ENCODE results near the gene HERC2.
"Not testable (repeated sequence)": the region's sequence is repeated elsewhere in the genome, so short reads cannot be mapped to it uniquely, and the experiment has no call there.

The HERC2 gene

DNA sequence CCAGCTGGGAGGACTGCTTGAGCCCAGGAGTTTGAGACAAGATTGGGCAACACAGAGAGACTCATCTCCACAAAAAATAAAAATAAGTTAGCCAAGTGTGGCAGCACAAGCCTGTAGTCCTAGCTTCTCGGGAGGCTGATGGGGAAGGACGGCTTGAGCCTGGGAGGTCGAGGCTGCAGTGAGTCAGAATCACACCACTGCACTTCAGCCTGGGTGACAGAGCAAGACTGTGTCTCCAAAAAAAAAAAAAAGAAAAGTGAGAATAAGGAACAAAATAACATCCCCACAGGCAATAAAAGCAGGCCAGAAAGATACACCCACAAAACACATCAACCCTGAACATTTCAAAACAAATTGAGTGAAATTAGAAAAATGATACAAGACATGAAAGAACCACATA lies 174.2 kb downstream of the HERC2 start:
- Histone ChIP-seq H2AFZ (ENCODE audit: low read depth, low read length) (no peak overlapping the region), H3K9me3 (ENCODE audit: low read length) (peaks cover 7% of the 10 kb centered on the region), H3K27me3 (ENCODE audit: insufficient read depth, low read length) (no peaks in the 10 kb centered on the region), H3K4me3 (ENCODE audit: low read length) (no peak overlapping the region), H3K36me3 (ENCODE audit: insufficient read depth, low read length) (peaks cover 47% of the 10 kb centered on the region), H3K4me1 (ENCODE audit: insufficient read depth, low read length) (no peaks in the 10 kb centered on the region)

DNA sequence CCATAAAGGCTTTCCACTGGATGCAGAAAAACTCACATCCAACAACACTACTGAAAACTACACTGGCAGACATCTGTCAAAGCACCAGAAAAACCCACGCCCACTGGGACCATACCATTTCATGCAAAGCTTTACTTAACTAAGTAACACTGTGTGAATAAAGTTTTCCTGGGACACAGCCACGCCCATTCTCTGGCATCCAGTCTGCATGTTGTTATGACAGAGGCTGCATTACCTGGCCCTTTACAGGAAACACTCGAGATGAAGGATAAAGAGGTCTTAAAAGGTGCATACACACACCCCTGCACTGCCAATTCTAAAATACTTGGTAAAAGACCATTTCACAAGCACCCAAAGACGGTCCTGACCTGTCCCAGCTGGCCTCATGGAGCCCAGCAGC lies 176.6 kb downstream of the HERC2 start:
- H3K36me3 ChIP-seq (ENCODE audit: insufficient read depth, low read length) = peaks cover 49% of the 10 kb centered on the region
- not testable (repeated sequence) for H3K27me3 ChIP-seq (ENCODE audit: insufficient read depth, low read length)

DNA sequence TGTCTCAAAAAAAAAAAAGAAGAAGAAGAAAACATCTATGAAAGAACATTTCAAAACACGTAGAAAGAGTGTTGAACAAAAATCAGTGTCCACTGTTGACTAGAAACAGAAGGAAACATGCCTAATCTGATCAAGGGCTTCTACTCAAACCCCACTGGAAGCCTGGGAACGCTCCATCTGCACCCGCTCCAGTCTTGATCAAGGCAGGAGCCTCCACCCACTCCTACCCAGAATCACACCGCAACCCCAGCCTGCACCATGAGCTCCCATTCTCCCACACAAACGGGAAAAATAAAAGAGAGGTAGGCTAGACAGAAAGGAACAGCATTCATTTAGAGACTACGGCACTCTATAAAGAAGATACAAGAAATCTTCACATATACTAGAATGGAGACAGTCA lies 181.9 kb downstream of the HERC2 start:
- no peak overlapping the region for H3K4me3 ChIP-seq (ENCODE audit: low read length)
- H3K27me3 ChIP-seq (ENCODE audit: insufficient read depth, low read length) = no peaks in the 10 kb centered on the region
- no peaks in the 10 kb centered on the region for H3K4me1 ChIP-seq (ENCODE audit: insufficient read depth, low read length)
- no peaks in the 10 kb centered on the region for H3K9me3 ChIP-seq (ENCODE audit: low read length)
- H2AFZ ChIP-seq (ENCODE audit: low read depth, low read length) = no peak overlapping the region
- peaks cover 52% of the 10 kb centered on the region for H3K36me3 ChIP-seq (ENCODE audit: insufficient read depth, low read length)

More for the DNA sequence above, 176.6 kb downstream of the HERC2 start:
- not testable (repeated sequence) for H3K4me3 ChIP-seq (ENCODE audit: low read length); H3K4me1 ChIP-seq (ENCODE audit: insufficient read depth, low read length); H3K9me3 ChIP-seq (ENCODE audit: low read length); H2AFZ ChIP-seq (ENCODE audit: low read depth, low read length)

- peaks cover 43% of the 10 kb centered on the region for H3K36me3 ChIP-seq (ENCODE audit: insufficient read depth, low read length)
Observed at GRCh38 chr15:28137408-28138039, 184.5 kb downstream of the HERC2 start.

GRCh38 chr15:28136236-28136904 lies 185.6 kb downstream of the HERC2 start:
- H3K27me3 ChIP-seq (ENCODE audit: insufficient read depth, low read length); H2AFZ ChIP-seq (ENCODE audit: low read depth, low read length); H3K4me1 ChIP-seq (ENCODE audit: insufficient read depth, low read length); H3K4me3 ChIP-seq (ENCODE audit: low read length); H3K9me3 ChIP-seq (ENCODE audit: low read length): not testable (repeated sequence)
- peaks cover 45% of the 10 kb centered on the region for H3K36me3 ChIP-seq (ENCODE audit: insufficient read depth, low read length)

More at GRCh38 chr15:28137408-28138039, 184.5 kb downstream of the HERC2 start:
- H3K4me3 ChIP-seq (ENCODE audit: low read length); H3K4me1 ChIP-seq (ENCODE audit: insufficient read depth, low read length); H2AFZ ChIP-seq (ENCODE audit: low read depth, low read length); H3K27me3 ChIP-seq (ENCODE audit: insufficient read depth, low read length); H3K9me3 ChIP-seq (ENCODE audit: low read length): not testable (repeated sequence)

DNA sequence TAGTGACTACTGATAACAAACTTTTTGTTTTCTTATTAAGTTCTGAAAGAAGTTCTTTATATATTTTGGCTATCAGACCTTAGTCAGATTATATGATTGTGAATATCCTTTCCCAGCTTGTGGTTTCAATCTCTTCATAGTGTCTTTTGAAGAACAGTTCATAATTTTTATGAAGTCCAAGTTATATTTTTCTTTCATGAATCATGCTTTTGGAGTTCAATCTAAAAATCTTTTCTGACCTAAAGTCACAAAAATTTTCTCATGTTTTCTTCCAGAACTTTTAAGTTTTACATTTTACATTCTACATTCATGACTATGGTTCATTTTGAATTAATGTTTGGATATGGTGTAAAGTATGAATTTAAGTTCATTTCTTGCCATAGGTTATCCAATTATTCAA lies 188.7 kb downstream of the HERC2 start:
- no peak overlapping the region for H3K4me3 ChIP-seq (ENCODE audit: low read length)

GRCh38 chr15:28132524-28133275 lies 189.3 kb downstream of the HERC2 start:
- Histone ChIP-seq H3K4me1 (ENCODE audit: insufficient read depth, low read length) (no peaks in the 10 kb centered on the region), H3K36me3 (ENCODE audit: insufficient read depth, low read length) (peaks cover 53% of the 10 kb centered on the region), H3K4me3 (ENCODE audit: low read length) (no peak overlapping the region), H2AFZ (ENCODE audit: low read depth, low read length) (no peak overlapping the region), H3K27me3 (ENCODE audit: insufficient read depth, low read length) (no peaks in the 10 kb centered on the region), H3K9me3 (ENCODE audit: low read length) (no peaks in the 10 kb centered on the region)

More for the DNA sequence above, 188.7 kb downstream of the HERC2 start:
- Histone ChIP-seq H3K9me3 (ENCODE audit: low read length) (no peaks in the 10 kb centered on the region), H3K4me1 (ENCODE audit: insufficient read depth, low read length) (no peaks in the 10 kb centered on the region), H2AFZ (ENCODE audit: low read depth, low read length) (no peak overlapping the region), H3K36me3 (ENCODE audit: insufficient read depth, low read length) (peaks cover 47% of the 10 kb centered on the region), H3K27me3 (ENCODE audit: insufficient read depth, low read length) (no peaks in the 10 kb centered on the region)

DNA sequence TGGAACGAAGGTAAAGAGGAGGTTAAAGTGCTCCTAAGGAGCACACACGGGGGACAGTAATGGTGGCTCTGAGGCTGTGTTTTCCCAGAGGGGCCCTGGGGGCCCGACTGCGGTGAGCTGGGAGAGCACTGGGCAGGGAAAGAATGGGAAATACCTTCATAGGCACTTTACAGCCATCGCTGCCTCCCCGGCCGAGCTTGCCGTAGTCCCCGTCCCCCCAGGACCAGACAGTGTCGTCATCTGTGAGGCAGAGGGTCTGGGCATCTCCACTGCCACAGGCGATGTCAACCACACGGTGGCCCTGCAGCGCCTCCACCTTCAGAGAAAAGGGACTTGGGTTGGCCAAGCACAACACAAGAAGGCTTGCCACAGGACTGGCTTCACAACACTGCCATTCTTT lies 190.0 kb downstream of the HERC2 start:
- H2AFZ ChIP-seq (ENCODE audit: low read depth, low read length) = no peak overlapping the region
- peaks cover 55% of the 10 kb centered on the region for H3K36me3 ChIP-seq (ENCODE audit: insufficient read depth, low read length)
- H3K9me3 ChIP-seq (ENCODE audit: low read length) = no peaks in the 10 kb centered on the region

GRCh38 chr15:28131400-28131799 lies 190.6 kb downstream of the HERC2 start:
- Histone ChIP-seq H3K36me3 (ENCODE audit: insufficient read depth, low read length) (peaks cover 55% of the 10 kb centered on the region), H3K9me3 (ENCODE audit: low read length) (no peaks in the 10 kb centered on the region), H2AFZ (ENCODE audit: low read depth, low read length) (no peak overlapping the region), H3K4me3 (ENCODE audit: low read length) (no peak overlapping the region), H3K4me1 (ENCODE audit: insufficient read depth, low read length) (no peaks in the 10 kb centered on the region), H3K27me3 (ENCODE audit: insufficient read depth, low read length) (no peaks in the 10 kb centered on the region)

More for the DNA sequence above, 190.0 kb downstream of the HERC2 start:
- H3K4me1 ChIP-seq (ENCODE audit: insufficient read depth, low read length) = no peaks in the 10 kb centered on the region
- H3K27me3 ChIP-seq (ENCODE audit: insufficient read depth, low read length) = no peaks in the 10 kb centered on the region
- no peak overlapping the region for H3K4me3 ChIP-seq (ENCODE audit: low read length)

DNA sequence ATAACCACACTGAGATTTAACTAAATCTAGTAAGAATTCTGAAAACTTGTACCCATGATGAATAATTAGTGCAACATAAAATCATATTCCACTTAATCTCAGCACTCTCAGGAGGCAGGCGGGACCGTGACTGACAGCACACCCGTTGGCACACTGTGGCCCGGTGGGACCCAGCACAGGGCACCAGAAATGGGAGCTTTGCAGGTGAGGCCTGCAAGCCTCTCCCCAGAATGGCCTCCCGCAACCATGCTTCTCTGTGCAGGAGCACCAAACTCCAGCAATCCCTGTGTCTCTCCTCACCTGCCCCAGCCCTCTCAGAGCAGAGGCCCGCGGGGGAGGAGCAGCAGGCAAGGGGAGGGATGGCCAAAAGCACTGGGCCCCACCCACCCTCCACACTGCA lies 191.3 kb downstream of the HERC2 start:
- H3K4me1 ChIP-seq (ENCODE audit: insufficient read depth, low read length) = no peaks in the 10 kb centered on the region
- H3K27me3 ChIP-seq (ENCODE audit: insufficient read depth, low read length) = no peaks in the 10 kb centered on the region
- no peak overlapping the region for H2AFZ ChIP-seq (ENCODE audit: low read depth, low read length)
- peaks cover 55% of the 10 kb centered on the region for H3K36me3 ChIP-seq (ENCODE audit: insufficient read depth, low read length)
- no peaks in the 10 kb centered on the region for H3K9me3 ChIP-seq (ENCODE audit: low read length)
- no peak overlapping the region for H3K4me3 ChIP-seq (ENCODE audit: low read length)

- Histone ChIP-seq H3K27me3 (ENCODE audit: insufficient read depth, low read length) (no peaks in the 10 kb centered on the region), H3K36me3 (ENCODE audit: insufficient read depth, low read length) (peaks cover 57% of the 10 kb centered on the region)
Observed at GRCh38 chr15:28129231-28129848, 192.6 kb downstream of the HERC2 start.

DNA sequence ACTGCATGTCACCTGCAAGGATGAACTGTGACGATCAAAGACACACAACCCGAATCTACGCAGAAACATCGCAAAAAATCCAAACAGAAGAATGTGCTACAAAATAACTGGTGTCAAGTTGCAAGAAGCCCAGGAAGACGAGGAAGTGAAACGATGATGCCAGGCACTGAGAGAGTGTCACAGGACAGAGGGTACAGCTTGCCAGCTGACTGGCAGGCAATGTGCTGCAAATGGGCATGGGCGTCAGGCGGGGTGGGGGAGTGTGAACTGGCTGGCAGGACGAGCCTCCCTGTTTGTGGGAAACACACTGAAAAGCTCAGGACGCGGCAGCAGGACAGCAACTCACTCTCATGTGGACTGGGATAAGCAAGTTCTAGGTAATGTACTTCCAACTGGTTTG lies 193.9 kb downstream of the HERC2 start:
- Histone ChIP-seq H3K4me1 (ENCODE audit: insufficient read depth, low read length) (no peaks in the 10 kb centered on the region), H2AFZ (ENCODE audit: low read depth, low read length) (no peak overlapping the region), H3K27me3 (ENCODE audit: insufficient read depth, low read length) (no peaks in the 10 kb centered on the region), H3K36me3 (ENCODE audit: insufficient read depth, low read length) (peaks cover 56% of the 10 kb centered on the region), H3K4me3 (ENCODE audit: low read length) (no peak overlapping the region), H3K9me3 (ENCODE audit: low read length) (no peaks in the 10 kb centered on the region)

More at GRCh38 chr15:28129231-28129848, 192.6 kb downstream of the HERC2 start:
- Histone ChIP-seq H3K4me3 (ENCODE audit: low read length) (no peak overlapping the region), H2AFZ (ENCODE audit: low read depth, low read length) (no peak overlapping the region), H3K4me1 (ENCODE audit: insufficient read depth, low read length) (no peaks in the 10 kb centered on the region), H3K9me3 (ENCODE audit: low read length) (no peaks in the 10 kb centered on the region)

DNA sequence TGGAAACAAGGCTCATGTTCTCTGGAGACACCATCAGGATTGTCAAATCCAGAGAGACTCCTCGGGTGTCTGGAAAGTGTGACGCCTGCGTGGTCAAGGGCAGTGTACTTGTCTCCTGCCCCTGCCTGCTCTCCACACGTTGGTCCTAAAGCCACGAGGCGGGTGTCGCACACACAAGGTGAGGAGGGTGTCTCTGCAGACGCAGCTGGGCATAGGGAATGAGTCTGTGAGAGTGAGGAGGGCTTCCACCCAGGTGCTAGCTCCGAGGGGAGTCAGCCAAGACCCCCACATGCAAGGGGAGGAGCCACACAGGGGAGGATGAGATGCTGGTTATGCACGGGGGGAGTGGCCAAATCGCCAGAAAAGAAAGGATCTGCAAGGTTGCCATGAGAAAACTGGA lies 194.9 kb downstream of the HERC2 start:
- Histone ChIP-seq H3K9me3 (ENCODE audit: low read length) (no peaks in the 10 kb centered on the region), H2AFZ (ENCODE audit: low read depth, low read length) (no peak overlapping the region), H3K4me3 (ENCODE audit: low read length) (no peak overlapping the region), H3K27me3 (ENCODE audit: insufficient read depth, low read length) (no peaks in the 10 kb centered on the region), H3K4me1 (ENCODE audit: insufficient read depth, low read length) (no peaks in the 10 kb centered on the region), H3K36me3 (ENCODE audit: insufficient read depth, low read length) (peaks cover 59% of the 10 kb centered on the region)
